Prostate gland (tissue), 2 donors: ENCODE measurements around the gene PLTP.

ENCODE experiments used
- POLR2A ChIP-seq: fragments of 450-650 bp; IDR thresholded peaks from one replicate; pipeline ENCODE4 v1.6.1; 2016; ENCODE audit warnings: antibody characterized with exemption, mild to moderate bottlenecking
- TF ChIP-seq, protein P1 (sequence below), 4 experiments: fragments of 200-600 bp in 2 of 4; fragments of 450-650 bp in 2 of 4; sonication (generic) in 2 of 4; IDR thresholded peaks; 1 replicate in 3 of 4; 2 replicates in 1 of 4; pipeline ENCODE4 v1.5.1; 2016 to 2019; ENCODE audit warnings: antibody characterized with exemption in 4 of 4, mild to moderate bottlenecking in 2 of 4, moderate library complexity in 2 of 4

DNA sequence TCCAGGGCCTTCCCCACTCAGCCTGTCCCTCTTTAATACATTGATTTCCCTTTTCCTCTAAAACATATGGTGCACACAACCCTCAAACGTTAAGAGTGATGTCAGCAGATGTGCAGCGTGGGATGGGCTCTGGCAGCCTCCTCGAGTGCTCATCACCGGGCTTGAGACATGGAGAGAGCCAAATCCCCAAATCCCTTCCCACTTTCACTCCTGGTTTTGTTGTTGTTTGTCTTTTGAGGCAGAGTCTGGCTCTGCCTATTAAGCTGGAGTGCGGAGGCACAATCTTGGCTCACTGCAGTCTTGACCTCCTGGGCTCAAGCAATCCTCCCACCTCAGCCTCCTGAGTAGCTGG lies 5.8 kb upstream of the PLTP start:
- TF ChIP-seq, protein P1, sequence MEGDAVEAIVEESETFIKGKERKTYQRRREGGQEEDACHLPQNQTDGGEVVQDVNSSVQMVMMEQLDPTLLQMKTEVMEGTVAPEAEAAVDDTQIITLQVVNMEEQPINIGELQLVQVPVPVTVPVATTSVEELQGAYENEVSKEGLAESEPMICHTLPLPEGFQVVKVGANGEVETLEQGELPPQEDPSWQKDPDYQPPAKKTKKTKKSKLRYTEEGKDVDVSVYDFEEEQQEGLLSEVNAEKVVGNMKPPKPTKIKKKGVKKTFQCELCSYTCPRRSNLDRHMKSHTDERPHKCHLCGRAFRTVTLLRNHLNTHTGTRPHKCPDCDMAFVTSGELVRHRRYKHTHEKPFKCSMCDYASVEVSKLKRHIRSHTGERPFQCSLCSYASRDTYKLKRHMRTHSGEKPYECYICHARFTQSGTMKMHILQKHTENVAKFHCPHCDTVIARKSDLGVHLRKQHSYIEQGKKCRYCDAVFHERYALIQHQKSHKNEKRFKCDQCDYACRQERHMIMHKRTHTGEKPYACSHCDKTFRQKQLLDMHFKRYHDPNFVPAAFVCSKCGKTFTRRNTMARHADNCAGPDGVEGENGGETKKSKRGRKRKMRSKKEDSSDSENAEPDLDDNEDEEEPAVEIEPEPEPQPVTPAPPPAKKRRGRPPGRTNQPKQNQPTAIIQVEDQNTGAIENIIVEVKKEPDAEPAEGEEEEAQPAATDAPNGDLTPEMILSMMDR (IDR thresholded peaks at IDR 0.05) = no peak
- TF ChIP-seq POLR2A = no peak
